Ishikawa (cell line): ENCODE measurements around the gene TMEM168.

Source experiments
- CEBPB ChIP-seq: IDR thresholded peaks from 2 replicates; pipeline ENCODE4 v1.6.1; 2012
- CREB1 ChIP-seq: IDR thresholded peaks from 2 replicates; pipeline ENCODE4 v1.6.1; 2012; ENCODE audit warnings: low read depth
- EGR1 ChIP-seq: IDR thresholded peaks from 2 replicates; pipeline ENCODE4 v1.6.1; 2012
- EP300 ChIP-seq: IDR thresholded peaks from 2 replicates; pipeline ENCODE4 v1.6.1; 2012; ENCODE audit warnings: borderline replicate concordance
- FOXM1 ChIP-seq: IDR thresholded peaks from 2 replicates; pipeline ENCODE4 v1.6.1; 2012; ENCODE audit warnings: low read depth, borderline replicate concordance
- MAX ChIP-seq: IDR thresholded peaks from 2 replicates; pipeline ENCODE4 v1.6.1; 2012
- NFIC ChIP-seq: IDR thresholded peaks from 2 replicates; pipeline ENCODE4 v1.6.1; 2012
- RAD21 ChIP-seq: IDR thresholded peaks from 2 replicates; pipeline ENCODE4 v1.6.1; 2012; ENCODE audit warnings: low read depth
- REST ChIP-seq: IDR thresholded peaks from 2 replicates; pipeline ENCODE4 v1.6.1; 2012; ENCODE audit warnings: low read depth, mild to moderate bottlenecking
- TAF1 ChIP-seq: IDR thresholded peaks from 2 replicates; pipeline ENCODE4 v1.6.1; 2012; ENCODE audit warnings: low read depth, mild to moderate bottlenecking
- TCF12 ChIP-seq: IDR thresholded peaks from 2 replicates; pipeline ENCODE4 v1.6.1; 2012; ENCODE audit warnings: low read depth
- TEAD4 ChIP-seq: IDR thresholded peaks from 2 replicates; pipeline ENCODE4 v1.6.1; 2012
- USF1 ChIP-seq: IDR thresholded peaks from 2 replicates; pipeline ENCODE4 v1.6.1; 2012
- YY1 ChIP-seq: IDR thresholded peaks from 2 replicates; pipeline ENCODE4 v1.6.1; 2012; ENCODE audit warnings: low read depth
- ZBTB7A ChIP-seq: IDR thresholded peaks from 2 replicates; pipeline ENCODE4 v1.6.1; 2012; ENCODE audit warnings: low read depth

Gene TMEM168

GRCh38 chr7:112789817-112790585, at the start of gene TMEM168:
Gene TMEM168, minus strand, starts transcription at chr7:112790393. Its CDS starts 5,568 bp downstream, at chr7:112784825.
- peak; percentile 35; the same call in 1 of the 2 replicates for TF ChIP-seq TCF12
- no peak for TF ChIP-seq FOXM1
- TF ChIP-seq ZBTB7A, result no peak
- no peak for TF ChIP-seq CREB1
- peak; percentile 79; the same call in 1 of the 2 replicates for TF ChIP-seq MAX
- peak; percentile 34; the same call in 1 of the 2 replicates for TF ChIP-seq NFIC
- TF ChIP-seq TAF1, result peak; percentile 74
- TF ChIP-seq TEAD4, result no peak
- TF ChIP-seq EP300, result no peak
- no peak for TF ChIP-seq EGR1
- peak; percentile 18; the same call in 1 of the 2 replicates for TF ChIP-seq REST
- TF ChIP-seq RAD21, result no peak
- no peak for TF ChIP-seq USF1
- peak; percentile 84 for TF ChIP-seq CEBPB
- peak; percentile 94 for TF ChIP-seq YY1

GRCh38 chr7:112833082-112833481, 42.9 kb upstream of the TMEM168 start:
- TF ChIP-seq USF1, result no peak
- no peak for TF ChIP-seq CREB1
- no peak for TF ChIP-seq EGR1
- TF ChIP-seq TCF12, result no peak
- TF ChIP-seq TAF1, result no peak
- TF ChIP-seq EP300, result no peak
- TF ChIP-seq MAX, result no peak
- no peak for TF ChIP-seq TEAD4

- TF ChIP-seq TEAD4 (no peak), EGR1 (no peak), EP300 (no peak), CEBPB (no peak), CREB1 (no peak), TAF1 (no peak), USF1 (no peak), FOXM1 (no peak), TCF12 (no peak), ZBTB7A (no peak), YY1 (no peak), NFIC (no peak), REST (no peak), MAX (no peak), RAD21 (no peak)
These were observed 40.6 kb upstream of the TMEM168 start for GRCh38 chr7:112830769-112831168.

GRCh38 chr7:112828696-112829095, 38.5 kb upstream of the TMEM168 start:
- TF ChIP-seq ZBTB7A (no peak), CREB1 (no peak), TCF12 (no peak), EGR1 (no peak), RAD21 (no peak), TAF1 (no peak), TEAD4 (no peak), REST (no peak), EP300 (no peak), CEBPB (no peak), YY1 (no peak), NFIC (no peak), FOXM1 (no peak), MAX (no peak), USF1 (no peak)
